Sigmoid colon (tissue), 7 donors: ENCODE data around the gene APLP2. TPM values are rescaled to one million over a fixed set of nuclear protein-coding genes. Genes with fewer than 3 reads are reported as not detected.
A peak's percentile ranks its signal among the peaks of the same experiment; 100 is the strongest.

Experiments
- DNase-seq: peaks from one replicate; pipeline ENCODE4 v3.0.0-alpha.2; 2019
- H3K27ac ChIP-seq, 4 donors: fragments of 200-600 bp; sonication (generic); one replicate each; pipeline ENCODE4 v1.5.1; 2016 to 2019; ENCODE audit warnings: mild to moderate bottlenecking in 1 of 4
- H3K27me3 ChIP-seq, 3 donors: fragments of 200-600 bp; sonication (generic); one replicate each; pipeline ENCODE4 v1.5.1; 2019; ENCODE audit warnings: mild to moderate bottlenecking in 1 of 3
- H3K36me3 ChIP-seq, 4 donors: fragments of 200-600 bp; sonication (generic); one replicate each; pipeline ENCODE4 v1.5.1; 2016 to 2019
- H3K4me1 ChIP-seq, 4 donors: fragments of 200-600 bp; sonication (generic); one replicate each; pipeline ENCODE4 v1.5.1; 2017 to 2019
- H3K4me3 ChIP-seq, 4 donors: fragments of 200-600 bp; sonication (generic); one replicate each; pipeline ENCODE4 v1.5.1; 2017 to 2019; ENCODE audit warnings: mild to moderate bottlenecking in 2 of 4, moderate library complexity in 1 of 4
- H3K9me3 ChIP-seq, 4 donors: fragments of 200-600 bp in 3 of 4; sonication (generic) in 3 of 4; one replicate each; pipeline versions ENCODE4 v1.5.1 to v1.6.1; 2013 to 2019
- CTCF ChIP-seq, 4 experiments: fragments of 450-650 bp in 3 of 4; fragments of 200-600 bp in 1 of 4; IDR thresholded peaks; one replicate each; pipeline ENCODE4 v1.5.1; 2016 to 2019; ENCODE audit warnings: antibody characterized with exemption in 4 of 4, mild to moderate bottlenecking in 3 of 4, moderate library complexity in 2 of 4
- EP300 ChIP-seq, 4 donors: sonication (generic); formaldehyde crosslinking; IDR thresholded peaks; one replicate each; pipeline ENCODE4 v1.6.1; 2017; ENCODE audit warnings: antibody characterized with exemption in 4 of 4
- POLR2A ChIP-seq, 2 donors: fragments of 450-650 bp; IDR thresholded peaks; one replicate each; pipeline ENCODE4 v1.6.1; 2016; ENCODE audit warnings: antibody characterized with exemption in 2 of 2, mild to moderate bottlenecking in 2 of 2, moderate library complexity in 2 of 2
- POLR2AphosphoS5 ChIP-seq, 4 donors: sonication (generic); formaldehyde crosslinking; IDR thresholded peaks; one replicate each; pipeline ENCODE4 v1.6.1; 2017; ENCODE audit warnings: antibody characterized with exemption in 4 of 4
- WGBS, 2 donors: extraction: QIAGEN DNeasy Blood & Tissue Kit; methylation state at CpG; one replicate each; pipeline ENCODE4 v1.1.7; 2013; 5-methylcytosine and 5-hydroxymethylcytosine counted together
- intact Hi-C: fragments of 100-400 bp; cut with DNase I; formaldehyde crosslinking; loops from one replicate; pipeline ENCODE4 v1.15.1; 2023
- polyA plus RNA-seq, 3 donors: library from polyadenylated mRNA; stranded (reverse); fragments of 200-250 nt; gene quantifications; one replicate each; pipeline ENCODE4 v1.2.3, GENCODE V29; 2013
- total RNA-seq, 4 donors: library from RNA; depleted of rRNA; stranded (reverse); fragments of >200 nt; gene quantifications; one replicate each; pipeline ENCODE4 v1.1.0, GENCODE V29; 2016
- donor health status: healthy with polysubstance abuse.
- donor health status: Bipolar disorder and iron deficiency.
- donor health status: healthy.

APLP2 gene
- total and polyA plus RNA-seq, 7 donors: 39.0 to 276 (median 247) TPM

DNA sequence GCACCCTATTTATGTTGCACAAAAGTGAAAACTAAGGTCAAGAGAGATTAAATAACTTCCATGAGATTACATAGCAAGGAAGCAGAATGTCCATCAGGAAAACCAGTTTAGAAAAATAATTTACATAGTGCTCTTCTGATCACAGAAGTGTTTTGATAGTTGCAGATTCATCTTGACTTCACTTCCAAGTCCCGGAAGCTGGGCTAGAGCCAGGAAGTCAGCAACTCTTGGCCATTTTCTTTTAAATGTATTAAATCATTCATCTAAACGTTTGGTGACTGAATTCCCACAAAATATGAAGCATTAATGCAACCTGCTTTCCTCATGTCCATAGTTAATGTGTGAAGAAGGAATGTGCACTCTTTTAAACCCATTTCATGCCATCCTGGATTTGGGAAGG lies 29.7 kb downstream of the APLP2 start:
- Histone ChIP-seq H3K27ac (no peak overlapping the region), H3K36me3 (no peaks in the 10 kb centered on the region), H3K27me3 (no peaks in the 10 kb centered on the region), H3K4me3 (no peak overlapping the region), H3K9me3 (no peaks in the 10 kb centered on the region), H3K4me1 (peaks cover 0 to 67% (median 52%) of the 10 kb centered on the region in 4 donors)
- no peak for TF ChIP-seq CTCF (IDR thresholded peaks at IDR 0.05)
- no peak for TF ChIP-seq POLR2A (IDR thresholded peaks at IDR 0.05)
- no peak for TF ChIP-seq POLR2AphosphoS5 (IDR thresholded peaks at IDR 0.05)
- no peak for TF ChIP-seq EP300 (IDR thresholded peaks at IDR 0.05)
- 52 to 54% methylated on average over 2 of the region's 2 CpGs for whole genome bisulfite sequencing, 2 donors
- no peak for DNase-seq
- intact Hi-C loops: no loop called here

- TF ChIP-seq EP300 (IDR thresholded peaks at IDR 0.05) (no peak), CTCF (IDR thresholded peaks at IDR 0.05) (no peak), POLR2A (IDR thresholded peaks at IDR 0.05) (no peak), POLR2AphosphoS5 (IDR thresholded peaks at IDR 0.05) (no peak)
- 87% methylated on average over 5 of the region's 5 CpGs for WGBS, 2 donors
- H3K9me3 ChIP-seq: no peaks in the 10 kb centered on the region
Observed at GRCh38 chr11:130100381-130101095, 30.8 kb downstream of the APLP2 start.

DNA sequence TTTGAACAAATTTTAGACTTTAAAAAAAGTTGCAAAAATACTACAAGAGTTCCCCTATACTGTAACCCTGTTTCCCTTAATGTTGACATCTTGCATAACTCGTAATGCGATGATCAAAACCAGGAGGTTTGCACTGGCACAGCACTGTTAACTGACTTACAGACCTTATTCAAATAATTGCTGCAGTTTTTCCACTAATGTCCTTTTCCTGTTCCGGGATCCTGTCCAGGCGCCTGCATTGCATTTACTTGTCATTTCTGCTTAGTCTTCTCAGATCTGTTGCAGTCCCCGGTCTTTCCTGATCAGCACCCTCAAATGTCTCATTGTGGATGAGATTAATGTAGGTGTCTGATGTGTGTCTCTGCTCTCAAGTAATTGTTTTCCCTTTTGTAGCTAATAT lies 32.0 kb downstream of the APLP2 start:
- H3K4me1 ChIP-seq: peaks cover 0 to 59% (median 43%) of the 10 kb centered on the region in 4 donors

More at GRCh38 chr11:130100381-130101095, 30.8 kb downstream of the APLP2 start:
- H3K27me3 ChIP-seq: no peaks in the 10 kb centered on the region
- intact Hi-C loops: no loop called here
- H3K27ac ChIP-seq: no peak overlapping the region
- H3K4me3 ChIP-seq: no peak overlapping the region
- no peaks in the 10 kb centered on the region for H3K36me3 ChIP-seq
- DNase-seq: no peak
- peaks cover 0 to 67% (median 50%) of the 10 kb centered on the region in 4 donors for H3K4me1 ChIP-seq

GRCh38 chr11:130102301-130103249 lies 32.9 kb downstream of the APLP2 start:
- Histone ChIP-seq H3K9me3 (no peaks in the 10 kb centered on the region), H3K27me3 (no peaks in the 10 kb centered on the region), H3K36me3 (no peaks in the 10 kb centered on the region), H3K27ac (peak overlapping the region in 3 of 4 donors; percentile 11 to 39 (median 19)), H3K4me3 (no peak overlapping the region), H3K4me1 (peaks cover 0 to 57% (median 41%) of the 10 kb centered on the region in 4 donors)
- intact Hi-C loops: no loop called here
- no peak for TF ChIP-seq POLR2A (IDR thresholded peaks at IDR 0.05)
- no peak for TF ChIP-seq CTCF (IDR thresholded peaks at IDR 0.05)
- no peak for TF ChIP-seq POLR2AphosphoS5 (IDR thresholded peaks at IDR 0.05)
- TF ChIP-seq EP300 (IDR thresholded peaks at IDR 0.05): no peak
- no peak for DNase-seq
- WGBS, 2 donors: 88 to 94% methylated on average over 9 of the region's 9 CpGs

More for the DNA sequence above, 32.0 kb downstream of the APLP2 start:
- no peaks in the 10 kb centered on the region for H3K27me3 ChIP-seq
- no peaks in the 10 kb centered on the region for H3K9me3 ChIP-seq
- no peak for DNase-seq
- no peaks in the 10 kb centered on the region for H3K36me3 ChIP-seq
- no peak overlapping the region for H3K4me3 ChIP-seq
- no peak overlapping the region for H3K27ac ChIP-seq
- intact Hi-C loops: no loop called here
- TF ChIP-seq POLR2AphosphoS5 (IDR thresholded peaks at IDR 0.05) (peak; percentile 4 to 28 (median 14)), CTCF (IDR thresholded peaks at IDR 0.05) (no peak)
- WGBS, 2 donors: 83 to 95% methylated on average over 5 of the region's 5 CpGs
